GM18511 (cell line): ENCODE data around the gene ZNF484.
"Not testable (repeated sequence)": the region's sequence is repeated elsewhere in the genome, so short reads cannot be mapped to it uniquely, and the experiment has no call there.

ENCODE experiments used
- ATAC-seq: cut with Tn5 transposase; IDR thresholded peaks from one replicate; pipeline ENCODE4 v1.9.1; 2021; ENCODE audit warnings: mild to moderate bottlenecking, moderate library complexity; ENCODE audit not compliant: unreplicated experiment

ZNF484 gene

DNA sequence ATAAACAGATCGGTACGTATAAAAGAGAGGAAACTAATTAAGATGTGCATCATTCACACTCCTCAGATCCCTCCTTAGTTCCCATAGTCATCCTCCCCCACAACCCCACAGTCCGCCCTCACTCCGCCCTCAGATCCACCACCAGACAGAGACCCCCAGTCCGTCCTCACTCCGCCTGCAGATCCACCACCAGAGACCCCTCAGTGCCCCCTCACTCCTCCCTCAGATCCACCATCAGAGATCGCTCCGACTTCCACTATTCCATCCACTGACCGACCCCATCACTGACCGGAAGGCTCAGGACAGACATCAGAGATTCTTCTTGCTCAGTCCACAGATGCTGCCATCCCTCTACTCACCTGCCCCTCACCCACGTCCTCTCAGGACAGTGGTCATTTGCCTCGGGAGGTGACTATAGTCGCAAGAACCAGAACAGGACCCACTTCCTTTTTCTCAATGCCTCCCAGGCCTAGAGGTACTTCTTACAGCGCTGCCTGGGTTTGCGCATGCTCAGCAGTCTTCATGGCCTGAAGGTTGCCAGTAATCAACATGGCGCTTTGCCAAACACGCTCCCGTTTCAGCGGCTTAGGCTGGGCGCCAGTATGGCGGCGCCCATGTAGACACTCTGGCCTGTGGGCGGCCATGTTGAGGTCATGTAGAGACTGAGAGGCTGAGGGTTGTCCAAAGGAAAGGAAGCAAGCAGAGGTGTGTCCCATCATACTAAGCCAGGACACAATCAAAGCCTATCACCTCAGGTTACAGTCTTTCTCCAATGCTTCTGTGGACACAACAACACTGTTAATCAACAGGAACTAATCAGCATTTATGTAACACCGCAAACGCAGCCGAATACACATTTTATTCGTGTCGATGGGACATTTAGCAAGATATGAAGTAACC is at the start of gene ZNF484:
TSS of gene ZNF484 (minus strand) at position 508 of the 900 bp plus-strand sequence. CDS start 3,009 bp downstream, outside the sequence.
- ATAC-seq, result peak; percentile 99

DNA sequence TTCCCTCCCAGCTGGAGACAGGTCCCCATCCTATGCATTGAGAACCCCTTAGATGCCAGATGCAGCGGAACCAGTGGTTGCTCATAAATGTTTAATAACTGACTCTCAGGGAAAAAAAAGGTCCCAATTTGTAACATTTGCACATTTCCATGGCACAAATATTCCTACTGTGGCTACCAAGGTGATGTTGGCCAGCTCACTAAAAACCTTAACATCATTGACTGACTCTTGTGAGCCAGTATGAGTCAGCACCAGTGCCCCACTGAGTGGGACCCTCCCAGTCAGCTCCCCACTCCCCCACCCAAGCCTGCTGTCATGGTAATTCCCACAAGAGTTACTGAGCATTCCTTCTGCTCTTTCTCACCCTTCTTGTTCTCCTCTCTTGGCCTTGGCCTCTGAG is 42.6 kb upstream of the ZNF484 start:
- no peak for ATAC-seq

DNA sequence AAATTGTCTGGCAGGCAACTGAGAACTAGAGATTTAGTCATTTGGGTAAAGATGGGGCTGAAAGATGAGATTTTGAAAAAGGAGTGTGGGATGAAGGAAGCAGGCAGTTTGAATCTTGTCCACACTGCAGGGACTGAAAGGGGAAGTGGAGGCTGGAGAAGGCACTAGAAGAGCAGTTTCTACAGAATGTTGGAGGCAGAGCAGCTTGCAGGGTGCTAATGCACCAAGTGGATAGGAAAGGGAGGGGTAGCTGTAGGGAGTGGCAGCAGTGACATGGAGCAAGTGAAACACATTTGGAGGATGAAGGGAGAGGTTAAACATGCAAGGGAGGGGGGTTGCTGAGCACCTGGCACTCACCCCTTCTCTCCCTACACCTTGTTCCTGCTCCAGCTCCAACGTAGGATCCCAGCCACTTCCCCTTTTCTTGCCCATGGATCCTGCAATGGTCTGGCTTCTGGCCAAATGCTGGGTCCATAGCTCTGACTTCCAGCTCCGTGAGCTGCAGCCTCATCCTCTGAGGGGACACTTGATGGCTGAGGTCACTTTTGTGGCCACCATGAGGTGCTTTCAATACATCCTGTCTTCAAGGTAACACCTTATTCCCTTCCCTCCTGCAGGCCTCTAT is 39.5 kb upstream of the ZNF484 start:
- no peak for ATAC-seq

DNA sequence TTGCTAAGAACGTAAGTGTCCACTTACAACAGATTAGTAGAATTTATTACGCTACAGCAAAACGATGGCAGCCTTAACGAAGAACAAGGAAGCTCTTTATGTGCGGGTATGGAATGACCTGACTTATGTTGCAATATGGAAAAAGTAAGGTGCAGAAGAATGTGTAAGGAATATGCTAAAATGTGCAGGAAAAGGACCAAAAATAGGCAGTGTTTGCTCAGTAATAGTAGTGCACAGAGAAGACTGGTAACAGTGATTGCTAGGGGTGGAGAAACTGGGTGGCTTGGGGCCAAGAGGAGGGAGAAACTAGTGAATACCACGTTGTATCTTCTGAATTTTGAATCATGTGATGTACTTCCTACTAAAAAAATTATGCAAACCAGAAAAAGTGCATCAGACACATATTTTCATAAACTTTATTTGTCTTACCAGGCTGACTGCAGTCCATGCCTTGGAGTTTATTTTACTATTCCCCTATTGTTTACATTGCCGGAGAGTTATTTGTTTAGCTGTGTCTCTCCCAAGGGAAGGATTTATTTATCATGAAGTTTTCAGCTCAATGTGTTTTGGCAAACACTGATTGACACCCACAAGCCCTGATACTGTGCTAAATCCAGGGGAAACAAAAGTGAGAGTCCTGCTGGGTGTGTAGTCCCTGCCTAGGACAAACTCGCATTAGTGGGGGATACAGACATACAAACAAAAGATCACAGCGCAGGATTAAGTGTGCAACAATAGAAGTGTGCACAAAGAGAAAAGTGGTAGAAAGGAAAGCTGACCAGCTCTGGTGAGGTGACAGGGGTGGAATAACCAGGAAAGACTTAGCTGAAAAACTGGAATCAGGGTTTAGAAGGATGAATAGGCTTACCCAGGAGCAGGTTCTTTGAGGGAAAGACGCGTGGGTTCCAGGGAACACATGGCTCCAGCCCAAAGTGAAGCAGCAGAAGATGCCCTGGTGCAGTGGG is 34.0 kb upstream of the ZNF484 start:
- no peak for ATAC-seq

DNA sequence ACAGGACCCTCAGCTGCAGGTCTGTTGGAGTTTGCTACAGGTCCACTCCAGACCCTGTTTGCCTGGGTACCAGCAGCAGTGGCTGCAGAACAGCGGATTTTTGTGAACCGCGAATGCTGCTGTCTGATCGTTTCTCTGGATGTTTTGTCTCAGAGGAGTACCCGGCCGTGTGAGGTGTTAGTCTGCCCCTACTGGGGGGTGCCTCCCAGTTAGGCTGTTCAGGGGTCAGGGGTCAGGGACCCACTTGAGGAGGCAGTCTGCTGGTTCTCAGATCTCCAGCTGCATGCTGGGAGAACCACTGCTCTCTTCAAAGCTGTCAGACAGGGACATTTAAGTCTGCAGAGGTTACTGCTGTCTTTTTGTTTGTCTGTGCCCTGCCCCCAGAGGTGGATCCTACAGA is 27.3 kb upstream of the ZNF484 start:
- not testable (repeated sequence) for ATAC-seq

DNA sequence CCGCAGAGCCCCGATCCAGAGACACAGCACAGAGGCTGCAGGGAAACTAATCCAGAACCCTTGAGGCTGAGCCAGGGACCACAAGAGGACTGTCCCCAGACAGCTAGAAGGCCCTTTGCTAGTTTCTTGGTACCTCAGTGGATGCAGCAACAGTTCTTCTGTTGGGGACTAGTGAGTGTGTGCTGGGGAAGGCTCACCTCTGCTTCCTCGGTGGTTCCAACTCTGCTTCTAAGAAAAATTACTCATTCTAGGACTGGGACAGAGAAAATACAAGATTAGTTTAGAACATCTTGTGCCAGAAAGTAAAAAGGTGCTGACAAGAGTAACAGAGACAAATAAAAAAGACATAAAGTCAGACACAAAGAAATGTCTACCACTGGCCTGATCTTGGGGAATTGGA is 19.5 kb upstream of the ZNF484 start:
- no peak for ATAC-seq

DNA sequence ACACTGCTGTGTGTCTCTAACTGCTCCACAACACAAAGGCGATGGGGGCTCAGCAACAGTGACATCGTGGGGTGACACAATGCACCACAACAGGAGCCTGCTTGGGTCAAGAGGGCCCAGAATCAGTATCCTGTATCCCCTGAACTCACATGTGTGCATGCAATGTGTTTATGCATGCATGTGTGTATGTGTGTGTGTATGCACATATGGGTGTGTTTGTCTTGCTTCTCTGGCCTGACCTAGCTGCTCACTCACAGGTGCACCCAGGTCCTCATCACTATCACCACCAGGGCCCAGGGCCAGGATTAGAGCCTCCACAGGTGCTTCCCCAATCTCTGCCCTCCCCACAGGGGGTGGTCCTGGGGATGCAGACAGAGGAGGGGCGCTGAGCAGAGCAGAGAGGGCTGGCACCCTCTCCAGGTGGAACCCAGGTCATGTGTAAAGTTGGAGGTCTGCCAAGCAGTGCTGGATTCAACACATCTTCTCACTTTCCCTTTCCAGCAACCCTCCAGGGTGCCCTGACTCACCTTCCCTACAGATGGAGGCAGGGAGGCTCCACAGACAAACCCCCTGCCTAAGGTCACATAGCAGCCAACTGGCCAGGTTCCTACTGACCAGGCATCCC is 18.1 kb upstream of the ZNF484 start:
- ATAC-seq, result no peak

DNA sequence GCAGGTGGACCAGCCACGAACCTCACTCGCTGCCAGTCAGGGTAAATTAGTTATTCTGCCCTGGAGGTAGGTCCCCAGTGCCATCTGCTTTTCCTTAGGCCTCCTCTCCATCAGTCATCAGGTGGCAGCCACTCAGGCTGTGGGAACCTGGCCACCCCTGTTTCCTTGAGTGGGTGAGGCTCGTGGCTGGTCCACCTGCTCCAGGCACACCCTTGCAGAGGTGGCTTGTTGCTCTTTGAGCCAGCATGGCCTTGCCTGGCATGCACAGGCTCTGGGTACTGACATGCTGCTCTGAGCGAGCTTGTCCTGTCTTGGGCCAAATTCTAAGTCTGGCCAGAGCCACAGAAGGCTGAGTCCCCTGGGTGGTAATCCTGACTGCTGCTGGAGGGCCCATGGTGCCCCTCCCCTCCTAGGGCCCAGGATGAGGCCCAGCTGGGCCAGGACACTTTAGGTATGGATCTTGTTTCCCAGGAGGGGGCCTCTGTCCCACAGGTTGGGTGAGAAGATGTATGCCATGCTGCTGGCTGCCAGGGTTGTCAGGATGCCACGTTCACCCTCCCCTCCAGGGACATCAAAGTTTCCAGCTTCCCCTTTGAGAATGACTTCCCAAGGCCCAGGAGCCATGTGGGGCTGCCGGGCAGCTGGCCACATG is 17.0 kb upstream of the ZNF484 start:
- no peak for ATAC-seq

DNA sequence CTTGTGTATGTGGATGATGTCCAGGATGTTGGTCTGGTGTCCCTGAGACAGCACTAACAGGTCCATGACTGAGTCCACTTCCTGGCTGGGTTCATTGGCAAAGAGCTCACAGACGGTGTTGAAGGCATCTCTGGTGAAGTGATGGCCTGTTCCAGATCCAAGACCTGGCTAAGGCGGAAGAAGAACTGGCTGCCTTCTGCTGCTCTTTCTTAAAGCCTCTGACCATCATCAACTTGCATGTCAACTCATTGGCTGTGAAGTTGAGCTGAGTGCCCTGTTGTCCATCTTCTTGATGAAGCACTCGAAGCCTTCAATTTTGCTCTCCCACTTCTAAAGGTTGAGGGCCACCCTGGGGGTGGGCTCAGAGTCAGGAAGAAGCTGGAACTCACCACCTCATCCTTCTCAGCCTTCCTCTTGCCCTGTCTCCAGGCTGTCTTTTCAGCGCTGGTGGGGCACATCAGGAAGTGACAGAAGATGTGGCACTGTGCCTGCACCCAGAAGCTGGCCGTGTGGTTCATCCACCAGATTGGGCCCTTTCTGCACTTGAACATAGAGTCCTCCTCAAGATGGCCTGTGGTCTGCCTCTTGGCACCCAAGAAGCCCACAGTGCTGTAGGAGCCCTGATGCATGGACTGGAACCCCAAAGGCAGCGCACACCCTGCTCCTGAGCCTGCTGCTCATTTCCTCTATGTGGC is 16.2 kb upstream of the ZNF484 start:
- not testable (repeated sequence) for ATAC-seq

DNA sequence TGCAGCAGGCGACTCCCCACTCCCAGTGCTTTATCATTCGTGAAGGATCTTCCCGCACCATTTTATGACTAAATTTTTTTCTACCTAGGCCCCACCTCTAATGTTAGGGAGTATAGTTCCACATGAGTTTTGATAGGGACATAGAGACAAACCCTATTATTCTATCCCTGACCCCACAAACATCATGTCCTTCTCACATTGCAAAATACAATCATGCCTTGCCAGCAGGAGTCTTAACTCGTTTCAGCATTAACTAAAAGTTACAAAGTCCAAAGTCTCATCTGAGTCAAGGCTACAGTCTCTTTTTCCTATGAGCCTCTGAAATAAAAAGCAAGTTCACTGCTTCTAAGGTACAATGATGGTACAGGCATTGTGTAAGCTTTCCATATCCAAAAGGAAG is 14.4 kb upstream of the ZNF484 start:
- ATAC-seq, result not testable (repeated sequence)

DNA sequence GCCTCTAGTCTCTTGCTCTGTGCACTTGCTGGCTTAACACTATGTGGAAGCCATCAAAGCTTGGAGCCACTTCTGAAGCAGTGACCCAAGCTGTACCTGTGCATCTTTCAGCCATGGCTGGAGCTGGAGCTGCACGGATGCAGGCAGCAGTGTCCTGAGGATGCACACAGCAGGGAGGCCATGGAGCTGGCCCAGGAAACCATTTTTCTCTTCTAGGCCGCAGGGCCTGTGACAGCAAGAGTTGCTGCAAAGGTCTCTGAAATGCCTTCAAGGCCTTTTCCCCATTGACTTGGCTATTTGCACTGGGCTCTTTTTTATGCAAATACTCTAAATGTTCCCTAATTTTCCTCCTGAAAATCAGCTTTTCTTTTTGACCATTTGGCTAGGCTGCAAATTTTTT is 12.9 kb upstream of the ZNF484 start:
- ATAC-seq, result no peak

DNA sequence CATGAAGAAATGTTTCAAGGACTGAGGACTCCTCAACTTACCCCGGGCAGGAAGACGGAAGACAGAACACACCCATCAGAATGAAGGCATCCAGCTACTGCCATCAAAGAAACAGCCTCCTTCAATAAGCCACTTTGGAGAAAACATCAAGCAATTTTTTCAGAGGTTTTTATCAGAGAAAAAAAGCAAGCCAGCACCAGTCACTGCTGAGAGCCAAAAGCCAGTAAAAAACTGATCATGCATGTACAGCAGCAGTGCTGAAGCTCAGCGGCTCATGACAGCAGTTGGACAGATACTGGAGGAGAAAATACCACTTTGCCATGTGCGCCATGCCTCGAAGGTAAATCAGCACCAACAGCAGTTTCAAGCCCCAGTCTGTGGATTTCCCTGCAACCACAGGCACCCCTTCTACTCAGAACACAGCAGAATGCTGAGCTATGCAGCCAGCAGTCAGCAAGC is 10.1 kb upstream of the ZNF484 start:
- ATAC-seq, result no peak

DNA sequence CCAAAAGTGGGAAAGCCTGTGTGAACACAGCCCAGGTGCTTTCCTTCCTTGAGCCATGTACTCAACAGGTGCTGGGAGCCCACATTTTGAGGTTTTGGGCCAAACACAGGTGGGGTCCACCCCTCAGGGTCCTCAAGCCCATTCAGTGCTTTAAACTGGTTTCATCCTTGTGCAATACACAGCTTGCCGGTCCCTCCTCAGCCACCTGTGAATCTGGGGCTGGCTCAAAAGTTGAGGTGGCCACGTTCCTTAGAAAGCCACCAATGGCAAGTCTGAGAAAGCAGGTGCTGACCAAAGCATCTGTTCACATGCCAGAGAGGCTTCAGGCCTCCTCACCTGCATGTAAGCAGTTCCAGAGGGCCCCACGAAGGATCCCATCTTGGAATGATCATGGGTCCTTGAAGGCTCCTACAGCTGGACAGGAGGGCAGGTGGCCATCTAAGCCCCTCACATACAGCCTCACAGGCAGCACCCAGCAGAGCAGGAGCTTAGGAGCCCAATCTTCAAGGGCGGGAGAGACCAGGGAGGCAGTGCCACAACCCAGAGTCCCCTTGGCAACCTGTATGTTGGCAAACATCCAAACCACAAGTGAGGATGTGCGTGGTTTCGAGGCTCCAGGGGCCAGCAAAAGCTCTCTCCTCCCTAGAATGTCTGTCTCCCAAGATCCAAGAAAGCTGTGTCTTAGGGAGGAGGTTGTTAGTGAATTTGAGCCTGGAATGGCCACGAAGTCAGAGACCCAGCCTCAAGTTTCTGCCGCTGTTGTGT is 9.2 kb upstream of the ZNF484 start:
- ATAC-seq, result not testable (repeated sequence)

DNA sequence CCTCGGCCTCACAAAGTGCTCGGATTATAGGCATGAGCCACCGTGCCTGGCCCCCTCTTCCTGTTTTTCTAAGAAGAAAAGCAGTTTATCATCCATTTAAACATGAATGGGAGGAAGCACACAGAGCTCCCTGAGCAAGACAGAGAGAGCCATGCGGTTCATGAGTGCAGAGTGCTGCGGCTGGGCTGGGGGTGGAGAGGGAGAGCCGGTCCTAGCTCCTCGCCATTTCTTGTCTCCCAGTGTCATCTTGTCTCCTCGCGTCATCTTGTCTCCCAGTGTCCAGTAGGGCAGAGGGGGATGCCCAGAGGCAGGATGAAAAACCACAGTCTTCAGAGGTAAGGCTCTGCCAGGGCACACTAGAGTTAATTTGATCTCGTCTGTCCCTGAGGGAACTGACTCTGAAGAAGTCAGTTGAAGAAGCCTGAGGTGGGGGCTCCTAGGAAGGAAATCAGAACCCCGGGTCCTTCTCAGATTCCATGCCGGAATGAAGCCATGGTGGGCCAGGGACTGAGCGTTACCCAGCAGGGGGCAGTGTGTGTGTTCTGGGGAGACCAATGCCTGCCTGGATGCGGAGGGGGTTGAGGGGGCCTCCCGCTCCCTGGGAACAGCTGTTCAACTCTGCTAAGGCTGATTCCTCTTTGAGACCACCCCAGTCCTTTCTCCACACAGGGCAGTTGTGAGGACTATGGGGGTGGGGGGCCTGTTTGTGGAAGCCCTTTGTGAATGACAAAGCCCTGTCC is 6.0 kb upstream of the ZNF484 start:
- ATAC-seq, result not testable (repeated sequence)

DNA sequence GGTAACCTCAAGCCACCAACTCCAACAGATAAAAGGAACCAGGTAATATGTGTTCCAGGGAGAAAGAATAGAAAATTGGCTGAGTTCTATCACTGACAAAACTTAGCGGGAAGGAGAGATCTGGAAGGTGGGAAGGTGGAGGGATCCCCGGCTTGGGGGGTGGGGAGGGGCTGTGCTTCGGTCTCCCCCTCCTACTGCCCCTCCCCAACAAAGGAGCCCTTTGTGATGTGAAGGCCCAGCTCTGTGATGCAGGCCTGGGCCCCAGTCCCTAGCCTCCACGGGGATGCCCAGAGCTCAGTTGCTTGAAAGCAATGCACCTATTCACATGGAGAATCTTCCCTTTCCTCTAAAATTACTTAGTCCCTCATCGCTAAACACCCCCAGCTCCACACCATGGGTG is 4.4 kb upstream of the ZNF484 start:
- ATAC-seq, result no peak

DNA sequence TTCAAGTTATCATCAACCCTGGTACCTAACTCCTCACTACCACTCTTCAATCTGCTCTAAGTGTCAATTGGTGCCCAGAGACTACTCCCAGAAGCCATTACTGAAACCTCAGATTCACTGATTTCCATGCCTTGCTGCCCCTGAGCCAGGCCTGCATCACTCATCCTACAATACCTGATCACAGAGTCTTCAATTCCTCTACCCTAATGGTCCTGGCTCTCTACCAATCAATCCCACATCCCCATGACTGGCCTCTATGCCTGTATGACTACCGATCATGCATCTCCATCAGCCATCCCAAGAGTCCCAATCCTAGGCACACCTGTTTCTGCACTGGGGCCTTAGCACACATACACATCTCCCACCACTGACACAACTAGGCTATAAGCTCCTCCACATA is 2.5 kb downstream of the ZNF484 start:
- no peak for ATAC-seq

DNA sequence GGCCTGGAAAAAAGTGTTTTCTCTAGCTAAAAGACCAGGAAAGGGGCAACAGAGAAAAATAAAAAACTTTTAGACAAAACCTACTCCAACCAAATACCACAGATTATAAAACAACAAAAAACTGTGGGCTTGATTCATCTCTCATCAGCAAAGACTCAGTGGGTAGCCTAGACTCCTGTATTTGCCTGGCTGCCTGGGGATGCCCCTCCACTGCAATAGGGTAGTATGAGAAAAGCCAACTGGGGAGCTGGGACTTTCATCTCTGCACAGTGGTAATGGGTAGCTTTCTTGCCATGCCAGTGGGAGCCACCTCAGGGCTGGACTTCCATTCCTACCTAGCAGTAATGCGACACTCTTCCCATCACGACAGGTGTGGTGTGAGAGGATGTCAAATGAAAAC is 7.5 kb downstream of the ZNF484 start:
- no peak for ATAC-seq

DNA sequence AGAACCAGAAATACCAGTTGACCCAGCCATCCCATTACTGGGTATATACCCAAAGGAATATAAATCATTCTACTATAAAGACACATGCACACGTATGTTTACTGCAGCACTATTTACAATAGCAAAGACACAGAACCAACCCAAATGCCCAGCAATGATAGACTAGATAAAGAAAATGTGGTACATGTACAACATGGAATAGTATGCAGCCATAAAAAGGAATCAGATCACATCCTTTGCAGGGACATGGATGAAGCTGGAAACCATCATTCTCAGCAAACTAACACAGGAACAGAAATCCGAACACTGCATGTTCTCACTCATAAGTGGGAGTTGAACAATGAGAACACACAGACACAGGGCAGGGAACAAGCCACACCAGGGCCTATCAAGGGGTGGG is 11.2 kb downstream of the ZNF484 start:
- ATAC-seq, result not testable (repeated sequence)
